ENCODE measurements around the gene TMEM181. TPM values are rescaled to one million over a fixed set of nuclear protein-coding genes. Genes with fewer than 3 reads are reported as not detected.

Gene TMEM181
- total RNA-seq, 6 experiments from 2014 or later: 11.3 to 14.0 (median 12.5) TPM

- peaks cover 0 to 16% (median 8%) of the 10 kb centered on the region in 4 donors for H3K4me1 ChIP-seq
- 100% methylated on average over 5 of the region's 11 CpGs for WGBS (ENCODE audit: insufficient coverage, low coverage, low lambda C conversion rate, missing lambda C conversion rate)
- TF ChIP-seq CTCF (IDR thresholded peaks at IDR 0.05) (no peak), POLR2A (IDR thresholded peaks at IDR 0.05) (no peak)
- ATAC-seq: no peak
- H3K9me3 ChIP-seq: no peaks in the 10 kb centered on the region
- intact Hi-C loops (cut with DNase I): no loop called here
- H3K27ac ChIP-seq: no peak overlapping the region
- H3K4me3 ChIP-seq: no peak overlapping the region
- no peaks in the 10 kb centered on the region for H3K27me3 ChIP-seq
- DNase-seq: peak in 1 of 3 donors; percentile 26
- peaks cover 0 to 26% (median 8%) of the 10 kb centered on the region in 4 donors for H3K36me3 ChIP-seq
These were observed 73.2 kb downstream of the TMEM181 start for GRCh38 chr6:158633127-158633526.

DNA sequence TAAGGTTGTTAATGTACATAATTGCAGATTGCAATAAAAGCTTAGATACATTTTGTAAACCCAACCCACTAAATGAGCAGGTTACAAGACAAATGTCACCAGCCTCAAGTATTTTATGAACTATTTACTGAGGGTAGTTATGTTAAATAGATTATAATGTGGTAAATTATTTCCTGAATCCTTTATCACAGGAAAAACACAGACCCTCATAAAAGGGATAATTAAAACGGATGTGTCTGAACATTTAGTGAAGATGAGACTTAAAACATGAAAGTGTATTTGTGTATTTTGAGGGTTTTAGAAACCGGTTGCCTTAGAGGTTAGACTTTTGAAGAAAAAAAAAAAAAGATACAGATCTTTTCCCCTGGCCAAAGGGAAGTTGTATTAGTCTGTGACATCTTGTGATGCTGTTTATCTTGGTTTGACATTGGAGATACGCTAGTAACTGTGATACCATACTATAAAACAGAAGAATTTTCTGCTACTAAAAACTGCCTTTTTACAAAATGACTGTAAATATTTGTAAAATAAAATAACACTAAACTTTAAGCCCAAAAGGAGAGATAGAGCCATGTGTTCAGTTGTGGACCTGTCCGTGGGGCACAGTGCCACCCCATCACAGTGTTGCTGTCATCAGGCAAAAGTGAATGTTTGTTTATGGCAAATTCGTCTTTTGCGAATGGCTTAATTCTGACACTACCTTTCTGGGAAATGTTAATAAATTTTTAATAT lies 75.0 kb downstream of the TMEM181 start:
- Histone ChIP-seq H3K36me3 (peaks cover 0 to 26% (median 6%) of the 10 kb centered on the region in 4 donors), H3K27me3 (no peaks in the 10 kb centered on the region), H3K27ac (no peak overlapping the region), H3K4me1 (peaks cover 0 to 10% (median 8%) of the 10 kb centered on the region in 4 donors), H3K4me3 (no peak overlapping the region), H3K9me3 (no peaks in the 10 kb centered on the region)
- intact Hi-C loops (cut with DNase I): no loop called here
- no peak for ATAC-seq
- no peak for DNase-seq
- no peak for TF ChIP-seq POLR2A (IDR thresholded peaks at IDR 0.05)
- TF ChIP-seq CTCF (IDR thresholded peaks at IDR 0.05): no peak
- 73% methylated on average over 6 of the region's 6 CpGs for WGBS (ENCODE audit: insufficient coverage, low coverage, low lambda C conversion rate, missing lambda C conversion rate)

DNA sequence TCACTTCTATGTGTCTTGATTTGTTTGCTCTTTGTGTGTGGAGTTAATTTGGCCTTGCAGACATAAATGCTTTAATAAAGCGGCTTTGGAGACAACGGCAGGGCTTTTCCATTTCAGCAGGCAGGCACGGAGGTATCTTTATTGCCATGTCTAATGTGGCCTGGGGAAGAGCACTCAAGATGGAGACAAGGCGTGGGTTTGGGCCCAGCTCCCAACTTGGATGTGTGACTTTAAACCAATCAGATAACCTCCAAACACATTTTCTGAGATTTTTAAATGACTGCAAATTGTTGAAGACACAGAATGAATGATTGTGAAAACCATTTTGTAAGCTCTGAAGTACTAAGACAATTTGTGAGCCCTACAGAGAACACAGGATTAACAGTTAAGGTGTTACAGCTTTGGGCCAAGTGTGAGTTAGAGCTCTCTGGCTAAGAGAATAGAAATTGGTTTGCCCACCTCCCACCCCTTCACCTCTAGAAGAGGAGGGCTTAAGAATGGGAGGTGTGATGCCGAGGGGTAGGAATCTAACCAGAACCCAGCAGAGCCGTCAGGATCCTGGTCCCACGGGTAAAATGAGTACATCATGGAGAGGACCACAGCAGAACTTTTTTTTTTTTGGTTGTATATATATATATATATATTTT lies 75.7 kb downstream of the TMEM181 start:
- 92% methylated on average over 6 of the region's 7 CpGs for WGBS (ENCODE audit: insufficient coverage, low coverage, low lambda C conversion rate, missing lambda C conversion rate)
- Histone ChIP-seq H3K36me3 (peaks cover 0 to 26% (median 6%) of the 10 kb centered on the region in 4 donors), H3K9me3 (no peaks in the 10 kb centered on the region), H3K4me3 (no peak overlapping the region), H3K27me3 (no peaks in the 10 kb centered on the region), H3K4me1 (peaks cover 0 to 10% (median 8%) of the 10 kb centered on the region in 4 donors), H3K27ac (no peak overlapping the region)
- ATAC-seq: no peak
- DNase-seq: peak in 1 of 3 donors; percentile 6
- no peak for TF ChIP-seq POLR2A (IDR thresholded peaks at IDR 0.05)
- no peak for TF ChIP-seq CTCF (IDR thresholded peaks at IDR 0.05)
- intact Hi-C loops (cut with DNase I): no loop called here

DNA sequence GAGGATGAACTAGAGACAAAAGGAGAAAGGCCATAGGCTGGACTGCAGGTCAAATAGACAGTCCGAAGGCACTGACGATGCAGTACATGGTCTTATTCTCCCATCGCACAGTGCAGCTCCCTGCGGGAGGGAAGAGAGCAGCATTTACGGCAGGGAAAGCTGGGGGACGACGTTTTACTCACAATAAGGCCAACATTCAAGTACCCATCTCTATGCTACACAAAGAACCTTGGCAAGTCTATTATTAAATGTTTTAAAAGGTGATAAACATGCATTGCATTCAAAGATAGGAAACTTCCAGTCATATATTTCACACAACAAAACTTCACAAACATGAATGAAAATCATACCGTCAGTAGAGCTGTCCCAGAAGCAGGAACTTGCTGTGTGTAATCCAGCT lies 76.9 kb downstream of the TMEM181 start:
- intact Hi-C loops (cut with DNase I): no loop called here

More for the DNA sequence above, 76.9 kb downstream of the TMEM181 start:
- no peaks in the 10 kb centered on the region for H3K9me3 ChIP-seq
- WGBS (ENCODE audit: insufficient coverage, low coverage, low lambda C conversion rate, missing lambda C conversion rate): 75% methylated on average over 2 of the region's 8 CpGs
- H3K27me3 ChIP-seq: no peaks in the 10 kb centered on the region
- H3K36me3 ChIP-seq: peaks cover 0 to 26% (median 9%) of the 10 kb centered on the region in 4 donors
- no peak overlapping the region for H3K4me3 ChIP-seq
- peak in 1 of 3 donors; percentile 8 for DNase-seq
- no peaks in the 10 kb centered on the region for H3K4me1 ChIP-seq
- no peak overlapping the region for H3K27ac ChIP-seq
- no peak for ATAC-seq
- TF ChIP-seq CTCF (IDR thresholded peaks at IDR 0.05) (no peak), POLR2A (IDR thresholded peaks at IDR 0.05) (no peak)

Data from right lobe of liver (tissue), 6 donors.